Heart left ventricle (tissue), 16 donors: ENCODE results near the gene TRIM31. TPM values are rescaled to one million over a fixed set of nuclear protein-coding genes. Genes with fewer than 3 reads are reported as not detected.
"Not testable (repeated sequence)": the region's sequence is repeated elsewhere in the genome, so short reads cannot be mapped to it uniquely, and the experiment has no call there.

Experiments used
- ATAC-seq, 4 donors: fragments of 200-7000 bp; cut with Tn5 transposase; one replicate each; pipeline ENCODE4 v1.9.1; 2020 to 2022; ENCODE audit warnings: moderate library complexity in 4 of 4, mild to moderate bottlenecking in 3 of 4, moderate number of reproducible peaks in 1 of 4
- DNase-seq, 5 donors: peaks; one replicate each; pipeline ENCODE4 v3.0.0-alpha.2; 2020
- H3K27ac ChIP-seq, 12 donors: fragments of 200-600 bp; sonication (generic) in 4 of 12; one replicate each; pipeline versions ENCODE4 v1.5.0 to v1.8.0; 2016 to 2022; ENCODE audit warnings: mild to moderate bottlenecking in 2 of 12
- H3K27me3 ChIP-seq, 9 donors: fragments of 200-600 bp; sonication (generic) in 2 of 9; one replicate each; pipeline versions ENCODE4 v1.5.1 to v1.8.0; 2016 to 2022; ENCODE audit warnings: mild to moderate bottlenecking in 3 of 9
- H3K36me3 ChIP-seq, 9 donors: fragments of 200-600 bp; sonication (generic) in 2 of 9; one replicate each; pipeline versions ENCODE4 v1.5.0 to v1.8.0; 2018 to 2022; ENCODE audit warnings: mild to moderate bottlenecking in 2 of 9
- H3K4me1 ChIP-seq, 12 donors: fragments of 200-600 bp; sonication (generic) in 4 of 12; one replicate each; pipeline versions ENCODE4 v1.5.0 to v1.8.0; 2016 to 2022; ENCODE audit warnings: mild to moderate bottlenecking in 3 of 12
- H3K4me3 ChIP-seq, 12 donors: fragments of 200-600 bp; sonication (generic) in 4 of 12; one replicate each; pipeline versions ENCODE4 v1.5.0 to v1.8.0; 2017 to 2022; ENCODE audit warnings: mild to moderate bottlenecking in 9 of 12, moderate library complexity in 4 of 12
- H3K9me3 ChIP-seq, 12 donors: fragments of 200-600 bp; sonication (generic) in 4 of 12; one replicate each; pipeline versions ENCODE4 v1.5.0 to v1.8.0; 2016 to 2022; ENCODE audit warnings: mild to moderate bottlenecking in 1 of 12
- POLR2A ChIP-seq, 2 donors: fragments of 450-650 bp; IDR thresholded peaks; one replicate each; pipeline ENCODE4 v1.6.1; 2017; ENCODE audit warnings: antibody characterized with exemption in 2 of 2, mild to moderate bottlenecking in 2 of 2, moderate library complexity in 2 of 2
- WGBS, 4 donors: extraction: QIAGEN DNeasy Blood & Tissue Kit in 2 of 4; methylation state at CpG; one replicate each; pipeline versions ENCODE4 v1.1.5 to v1.1.7; 2013 to 2018; 5-methylcytosine and 5-hydroxymethylcytosine counted together
- intact Hi-C, 10 donors: fragments of 100-400 bp; cut with DNase I; formaldehyde crosslinking; loops; one replicate each; pipeline versions ENCODE4 v1.11.1 to v1.14.2; 2022
- polyA plus RNA-seq, 2 donors: library from polyadenylated mRNA; stranded (reverse); fragments of 200-250 nt; gene quantifications; one replicate each; pipeline ENCODE4 v1.2.3, GENCODE V29; 2013
- total RNA-seq, 9 donors: library from RNA; depleted of rRNA in 2 of 9; stranded (reverse); fragments of >200 nt in 2 of 9; fragmentation: NEBNext Ultra II Directional in 3 of 9; extraction: Animal tissue kit (Norgen Biotek cat#: 25700) in 3 of 9; gene quantifications; one replicate each; pipeline versions ENCODE4 v1.1.0 to v1.2.4, GENCODE V29; 2016 to 2023
- TF ChIP-seq, protein P1 (sequence below), 12 donors: fragments of 200-600 bp; sonication (generic) in 4 of 12; IDR thresholded peaks; one replicate each; pipeline versions ENCODE4 v1.5.0 to v1.8.0; 2018 to 2022; ENCODE audit warnings: antibody characterized with exemption in 12 of 12, mild to moderate bottlenecking in 5 of 12
- donor health status: ischemic (EF 13 %, LVEDD 7.1; RV severe dilation, severe dysfunction).
- donor health status: healthy with polysubstance abuse.
- donor health status: DM: no; HTN: yes; CAD: no.
- donor health status: DM: no; HTN: no; CAD: no.
- donor health status: ischemic (EF 25% LVEDD 6.9; RV normal size, moderate dysfunction).
- donor health status: ischemic (EF 25% LVEDD 5.7; RV mildly dilated, moderate dysfunction).
- donor health status: healthy.
- donor health status: DM: yes; HTN: yes; CAD: no.
- donor health status: ischemic (EF 35%, LVEDD 5.7; RV mildly dilated, moderate dysfunction).
- donor health status: nonischemic (EF 11% LVEDD 7.7; RV severe dilation, severe dysfunction).
- donor health status: DM: yes; HTN: yes; CAD: no.
- donor health status: PGD.
- donor health status: ischemic (EF 29% LVEDD 5.4; RV normal size, mild dysfunction).
- donor health status: nonischemic (EF 23%, LVEDD 6.1; RV moderate dilation, normal function).

Gene TRIM31
- total and polyA plus RNA-seq, 11 donors, result not detected

DNA sequence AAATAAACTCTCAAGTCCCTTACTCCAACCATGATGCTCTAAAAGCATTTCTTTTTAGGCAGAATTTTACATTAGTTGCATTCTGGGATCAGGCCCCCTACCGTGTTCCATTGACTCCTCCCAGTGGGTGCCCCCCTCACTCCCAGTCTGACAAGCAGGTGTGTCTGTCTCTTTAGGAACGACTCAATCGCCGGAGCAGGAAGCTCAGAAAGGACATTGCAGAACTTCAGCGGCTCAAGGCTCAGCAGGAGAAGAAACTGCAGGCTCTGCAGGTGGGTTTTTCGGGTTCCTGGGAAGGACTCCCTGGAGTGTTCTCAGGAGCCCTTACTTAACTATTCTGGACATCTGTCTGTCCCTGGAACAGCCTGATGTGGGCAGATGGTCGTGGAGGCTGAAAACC, 32.9 kb upstream of the TRIM31 start:
- Histone ChIP-seq H3K9me3 (no peaks in the 10 kb centered on the region), H3K27ac (no peak overlapping the region), H3K4me1 (no peaks in the 10 kb centered on the region), H3K27me3 (peaks cover 0 to 46% (median 7%) of the 10 kb centered on the region in 9 donors), H3K4me3 (no peak overlapping the region), H3K36me3 (no peaks in the 10 kb centered on the region)
- ATAC-seq, result no peak
- 50 to 60% (median 54%) methylated on average over 7 of the region's 7 CpGs for WGBS, 4 donors
- no peak for DNase-seq
- TF ChIP-seq, protein P1, sequence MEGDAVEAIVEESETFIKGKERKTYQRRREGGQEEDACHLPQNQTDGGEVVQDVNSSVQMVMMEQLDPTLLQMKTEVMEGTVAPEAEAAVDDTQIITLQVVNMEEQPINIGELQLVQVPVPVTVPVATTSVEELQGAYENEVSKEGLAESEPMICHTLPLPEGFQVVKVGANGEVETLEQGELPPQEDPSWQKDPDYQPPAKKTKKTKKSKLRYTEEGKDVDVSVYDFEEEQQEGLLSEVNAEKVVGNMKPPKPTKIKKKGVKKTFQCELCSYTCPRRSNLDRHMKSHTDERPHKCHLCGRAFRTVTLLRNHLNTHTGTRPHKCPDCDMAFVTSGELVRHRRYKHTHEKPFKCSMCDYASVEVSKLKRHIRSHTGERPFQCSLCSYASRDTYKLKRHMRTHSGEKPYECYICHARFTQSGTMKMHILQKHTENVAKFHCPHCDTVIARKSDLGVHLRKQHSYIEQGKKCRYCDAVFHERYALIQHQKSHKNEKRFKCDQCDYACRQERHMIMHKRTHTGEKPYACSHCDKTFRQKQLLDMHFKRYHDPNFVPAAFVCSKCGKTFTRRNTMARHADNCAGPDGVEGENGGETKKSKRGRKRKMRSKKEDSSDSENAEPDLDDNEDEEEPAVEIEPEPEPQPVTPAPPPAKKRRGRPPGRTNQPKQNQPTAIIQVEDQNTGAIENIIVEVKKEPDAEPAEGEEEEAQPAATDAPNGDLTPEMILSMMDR (IDR thresholded peaks at IDR 0.05), result no peak
- intact Hi-C loops, result no loop called here

- no peak for DNase-seq
- Histone ChIP-seq H3K4me1 (no peaks in the 10 kb centered on the region), H3K9me3 (no peaks in the 10 kb centered on the region), H3K27me3 (peaks cover 0 to 46% (median 7%) of the 10 kb centered on the region in 9 donors), H3K36me3 (no peaks in the 10 kb centered on the region), H3K4me3 (no peak overlapping the region), H3K27ac (no peak overlapping the region)
- 51 to 61% (median 59%) methylated on average over 6 of the region's 6 CpGs for WGBS, 4 donors
- ATAC-seq, result no peak
- intact Hi-C loops, result no loop called here
- TF ChIP-seq, protein P1 (IDR thresholded peaks at IDR 0.05), result no peak
Measured at GRCh38 chr6:30144811-30145210, 31.9 kb upstream of the TRIM31 start.

- no peaks in the 10 kb centered on the region for H3K9me3 ChIP-seq
- DNase-seq, result no peak
- no peak for ATAC-seq
- peaks cover 0 to 53% (median 7%) of the 10 kb centered on the region in 9 donors for H3K27me3 ChIP-seq
- no peak overlapping the region for H3K27ac ChIP-seq
- WGBS, 4 donors, result 54 to 69% (median 62%) methylated on average over 2 of the region's 2 CpGs
- H3K4me1 ChIP-seq, result no peaks in the 10 kb centered on the region
- no peak overlapping the region for H3K4me3 ChIP-seq
- TF ChIP-seq, protein P1 (IDR thresholded peaks at IDR 0.05), result no peak
- TF ChIP-seq POLR2A (IDR thresholded peaks at IDR 0.05), result no peak
- intact Hi-C loops, result no loop called here
- H3K36me3 ChIP-seq, result no peaks in the 10 kb centered on the region
Measured at GRCh38 chr6:30143780-30144179, 30.9 kb upstream of the TRIM31 start.

DNA sequence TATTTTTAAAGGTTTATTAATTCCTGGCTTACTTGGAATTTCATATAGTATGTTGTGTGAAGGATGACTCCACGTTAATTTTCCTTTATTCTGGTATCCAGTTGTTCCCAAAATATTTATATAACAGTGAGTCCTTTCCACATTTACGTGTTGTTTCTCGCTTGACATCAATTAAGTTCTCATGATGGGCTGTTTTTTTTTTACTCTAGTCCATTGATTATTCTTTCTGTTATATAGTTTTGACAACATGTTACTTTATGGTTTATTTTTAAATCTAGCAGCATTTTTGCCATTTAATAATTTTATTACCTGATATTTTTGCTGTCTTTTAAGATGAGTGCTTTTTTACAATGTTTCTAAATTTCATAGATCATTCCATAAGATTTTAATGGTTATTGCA, 29.8 kb upstream of the TRIM31 start:
- DNase-seq, result no peak
- intact Hi-C loops, result no loop called here
- H3K4me3 ChIP-seq, result no peak overlapping the region
- no peaks in the 10 kb centered on the region for H3K9me3 ChIP-seq
- WGBS, 4 donors, result 74 to 86% (median 80%) methylated on average over 3 of the region's 3 CpGs
- ATAC-seq, result no peak
- H3K36me3 ChIP-seq, result no peaks in the 10 kb centered on the region
- H3K27ac ChIP-seq, result no peak overlapping the region
- TF ChIP-seq, protein P1 (IDR thresholded peaks at IDR 0.05), result no peak
- TF ChIP-seq POLR2A (IDR thresholded peaks at IDR 0.05), result no peak
- no peaks in the 10 kb centered on the region for H3K4me1 ChIP-seq
- peaks cover 0 to 57% (median 7%) of the 10 kb centered on the region in 9 donors for H3K27me3 ChIP-seq

DNA sequence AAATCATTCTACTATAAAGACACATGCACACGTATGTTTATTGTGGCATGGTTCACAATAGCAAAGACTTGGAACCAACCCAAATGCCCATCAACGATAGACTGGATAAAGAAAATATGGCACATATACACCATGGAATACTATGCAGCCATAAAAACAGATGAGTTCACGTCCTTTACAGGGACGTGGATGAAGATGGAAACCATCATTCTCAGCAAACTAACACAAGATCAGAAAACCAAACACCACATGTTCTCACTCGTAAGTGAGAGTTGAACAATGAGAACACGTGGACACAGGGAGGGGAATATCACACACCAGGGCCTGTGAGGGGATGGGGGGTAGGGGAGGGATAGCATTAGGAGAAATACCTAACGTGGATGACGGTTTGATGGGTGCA, 27.4 kb upstream of the TRIM31 start:
- DNase-seq, H3K4me3 ChIP-seq, H3K9me3 ChIP-seq, intact Hi-C loops, H3K27ac ChIP-seq, H3K36me3 ChIP-seq, ATAC-seq, H3K4me1 ChIP-seq: not testable (repeated sequence)
- peaks cover 0 to 51% (median 4%) of the 10 kb centered on the region in 9 donors for H3K27me3 ChIP-seq
- WGBS, 4 donors, result 79 to 87% (median 84%) methylated on average over 8 of the region's 8 CpGs
